ENCODE data around the gene PARD3B.

DNA sequence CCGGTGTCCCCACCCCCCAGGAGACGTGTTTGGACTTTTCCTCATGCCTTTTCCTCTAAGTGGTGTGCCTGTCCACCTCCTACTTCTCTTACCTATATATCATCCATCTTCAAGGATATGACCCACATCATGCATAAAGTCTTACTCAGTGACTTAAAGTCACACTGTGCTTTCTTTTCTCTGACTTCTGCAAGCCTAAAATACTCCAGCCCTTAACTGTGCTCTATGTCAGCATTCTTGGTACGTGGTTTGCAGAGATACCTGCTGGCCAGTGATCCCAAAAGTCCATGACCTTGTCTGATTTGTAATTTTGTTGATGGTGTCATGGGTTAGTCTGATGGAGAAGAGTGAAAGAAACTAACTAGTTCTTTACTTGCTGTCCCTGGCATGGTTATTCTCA, 743.4 kb downstream of the PARD3B start:
- TF ChIP-seq, protein P1, sequence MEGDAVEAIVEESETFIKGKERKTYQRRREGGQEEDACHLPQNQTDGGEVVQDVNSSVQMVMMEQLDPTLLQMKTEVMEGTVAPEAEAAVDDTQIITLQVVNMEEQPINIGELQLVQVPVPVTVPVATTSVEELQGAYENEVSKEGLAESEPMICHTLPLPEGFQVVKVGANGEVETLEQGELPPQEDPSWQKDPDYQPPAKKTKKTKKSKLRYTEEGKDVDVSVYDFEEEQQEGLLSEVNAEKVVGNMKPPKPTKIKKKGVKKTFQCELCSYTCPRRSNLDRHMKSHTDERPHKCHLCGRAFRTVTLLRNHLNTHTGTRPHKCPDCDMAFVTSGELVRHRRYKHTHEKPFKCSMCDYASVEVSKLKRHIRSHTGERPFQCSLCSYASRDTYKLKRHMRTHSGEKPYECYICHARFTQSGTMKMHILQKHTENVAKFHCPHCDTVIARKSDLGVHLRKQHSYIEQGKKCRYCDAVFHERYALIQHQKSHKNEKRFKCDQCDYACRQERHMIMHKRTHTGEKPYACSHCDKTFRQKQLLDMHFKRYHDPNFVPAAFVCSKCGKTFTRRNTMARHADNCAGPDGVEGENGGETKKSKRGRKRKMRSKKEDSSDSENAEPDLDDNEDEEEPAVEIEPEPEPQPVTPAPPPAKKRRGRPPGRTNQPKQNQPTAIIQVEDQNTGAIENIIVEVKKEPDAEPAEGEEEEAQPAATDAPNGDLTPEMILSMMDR (conservative IDR thresholded peaks at IDR 0.05; ENCODE audit: low read depth, low read length): no peak
- TF ChIP-seq EZH2 (IDR thresholded peaks at IDR 0.05; ENCODE audit: borderline replicate concordance, low read depth, low read length, poor library complexity, severe bottlenecking): no peak

All from A673 (cell line).